ENCODE results near the gene PRPF19. TPM values are rescaled to one million over a fixed set of nuclear protein-coding genes. Genes with fewer than 3 reads are reported as not detected.

PRPF19 gene
- total and polyA plus RNA-seq, 9 of the 15 experiments (the other 6 are each of a cell fraction or from before 2014, with no cell fraction given) = 9.4 to 212 (median 73.2) TPM

DNA sequence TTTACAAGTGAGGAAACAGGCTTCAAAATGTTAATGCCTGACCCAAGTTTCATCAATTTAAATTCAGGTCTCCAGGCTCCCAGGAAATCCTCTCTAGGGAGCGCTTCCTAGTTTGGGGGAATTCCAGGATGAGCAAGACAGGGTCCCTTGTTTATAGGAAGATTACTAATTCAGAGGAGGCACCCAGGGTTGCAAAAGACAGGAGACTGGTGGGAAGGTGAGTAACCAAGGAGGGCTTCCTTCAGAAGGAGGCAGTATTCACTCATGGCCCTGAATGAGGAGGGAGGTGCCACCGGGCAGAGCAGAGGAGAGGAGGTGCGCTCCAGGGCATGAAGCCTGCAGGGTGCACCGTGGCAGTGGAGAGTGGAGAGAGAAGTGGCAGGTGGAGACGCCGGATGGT, 19.5 kb upstream of the PRPF19 start:
- ATAC-seq = no peak
- H3K9me1 ChIP-seq (ENCODE audit: control insufficient read depth, insufficient read depth, low read length) = no peaks in the 10 kb centered on the region

More for the DNA sequence above, 19.5 kb upstream of the PRPF19 start:
- Histone ChIP-seq H3K4me1 (replicated peaks in 1 of 2; ENCODE audit: control insufficient read depth in 2 of 2, insufficient read depth in 2 of 2, low read length in 2 of 2) (peaks cover 0 to 22% of the 10 kb centered on the region in 2 experiments; a peak in 3 of 5 replicates), H2AFZ (ENCODE audit: low read depth, low read length) (no peak overlapping the region), H3K36me3 (ENCODE audit: control insufficient read depth, insufficient read depth, low read length) (peaks cover 23% of the 10 kb centered on the region; the same call in 2 of the 3 replicates), H3K27ac (ENCODE audit: extremely low read depth, low read depth, low read length) (no peak overlapping the region), H3K4me3 (no peak overlapping the region), H3K9ac (ENCODE audit: insufficient read depth in 1 of 2, low read depth in 2 of 2, low read length in 2 of 2) (no peak overlapping the region), H3K79me2 (ENCODE audit: control insufficient read depth, insufficient read depth, low read length) (no peaks in the 10 kb centered on the region), H3K9me3 (replicated peaks; ENCODE audit: control insufficient read depth, insufficient read depth, low read depth, low read length) (no peaks in the 10 kb centered on the region), H3K27me3 (ENCODE audit: control insufficient read depth in 2 of 2, insufficient read depth in 2 of 2, low read length in 2 of 2) (peaks cover 47 to 64% of the 10 kb centered on the region in 2 experiments), H4K20me1 (replicated peaks; ENCODE audit: control insufficient read depth, insufficient read depth, low read length) (0 out of 2 replicates have a peak, but pooled peaks cover 10% of the 10 kb centered on the region), H3K4me2 (ENCODE audit: insufficient read depth, low read length) (no peak overlapping the region)
- no TSS peak for BruUV-seq (replicated peaks)
- DNase-seq (ENCODE audit: extremely low read depth in 1 of 4, low spot score in 3 of 4) (no peak), FAIRE-seq (no peak)
- in situ Hi-C loops (cut with MboI) (no loop called here), intact Hi-C loops (cut with micrococcal nuclease) (no loop called here)
- TF ChIP-seq MCM7 (IDR thresholded peaks at IDR 0.05) = no peak
- TF ChIP-seq, protein P1, sequence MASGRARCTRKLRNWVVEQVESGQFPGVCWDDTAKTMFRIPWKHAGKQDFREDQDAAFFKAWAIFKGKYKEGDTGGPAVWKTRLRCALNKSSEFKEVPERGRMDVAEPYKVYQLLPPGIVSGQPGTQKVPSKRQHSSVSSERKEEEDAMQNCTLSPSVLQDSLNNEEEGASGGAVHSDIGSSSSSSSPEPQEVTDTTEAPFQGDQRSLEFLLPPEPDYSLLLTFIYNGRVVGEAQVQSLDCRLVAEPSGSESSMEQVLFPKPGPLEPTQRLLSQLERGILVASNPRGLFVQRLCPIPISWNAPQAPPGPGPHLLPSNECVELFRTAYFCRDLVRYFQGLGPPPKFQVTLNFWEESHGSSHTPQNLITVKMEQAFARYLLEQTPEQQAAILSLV (tag; IDR thresholded peaks at IDR 0.05) = no peak
- POLR2A ChIA-PET = interaction anchor here (1.3 to 1.9 kb wide), 3 partner anchors 10 to 214 kb away, joined by 3 to 7 read pairs (median 3); partner anchors contain the start of gene TMEM109
- WGBS (ENCODE audit: insufficient coverage, low coverage, missing lambda C conversion rate) = 2% methylated on average over 4 of the region's 6 CpGs
- CTCF ChIA-PET (ENCODE audit: low intra/inter-chr PET ratio) = no interaction called here
